GM10248 (cell line): ENCODE measurements around the gene MARCOL.

Experiments used
- CTCF ChIA-PET: fragments of 300-600 bp; sonication (Branson Sonifier 250); formaldehyde crosslinking; extraction: SDS; loops from one replicate; lab custom pipeline; 2021; ENCODE audit warnings: antibody characterized with exemption; lab: Yijun Ruan, JAX
- POLR2A ChIA-PET: fragments of 350-650 bp; sonication (Branson Sonifier 250); formaldehyde crosslinking; extraction: SDS; loops from one replicate; lab custom pipeline; 2020; ENCODE audit warnings: antibody characterized with exemption; lab: Yijun Ruan, JAX
- DNase-seq: peaks from one replicate; pipeline ENCODE4 v3.0.0; 2012; ENCODE audit errors: extremely low spot score
- CTCF ChIP-seq: IDR thresholded peaks from 2 replicates; pipeline ENCODE4 v1.5.1; 2012; ENCODE audit warnings: mild to moderate bottlenecking, low read depth; ENCODE audit errors: extremely low read depth, missing control alignments, control extremely low read depth

MARCOL gene

GRCh38 chr5:148205865-148206264, 32.5 kb upstream of the MARCOL start:
- ChIA-PET POLR2A (no interaction called here), CTCF (no interaction called here)
- TF ChIP-seq CTCF: no peak

GRCh38 chr5:148206620-148207019, 31.7 kb upstream of the MARCOL start:
- CTCF ChIA-PET: no interaction called here
- DNase-seq: no peak
- no peak for TF ChIP-seq CTCF
- POLR2A ChIA-PET: no interaction called here

More at GRCh38 chr5:148205865-148206264, 32.5 kb upstream of the MARCOL start:
- no peak for DNase-seq

- ChIA-PET POLR2A (no interaction called here), CTCF (interaction anchor here (1.4 kb wide), 1 partner anchor 9 kb away, joined by 3 read pairs; no protein-coding TSS in a partner anchor)
- no peak for DNase-seq
- TF ChIP-seq CTCF: no peak
Observed at GRCh38 chr5:148208226-148208625, 30.1 kb upstream of the MARCOL start.

- no peak for TF ChIP-seq CTCF
- ChIA-PET POLR2A (no interaction called here), CTCF (interaction anchor here (1.4 kb wide), 1 partner anchor 8 kb away, joined by 3 read pairs; no protein-coding TSS in a partner anchor)
- no peak for DNase-seq
Observed at GRCh38 chr5:148209151-148209770, 29.1 kb upstream of the MARCOL start.

DNA sequence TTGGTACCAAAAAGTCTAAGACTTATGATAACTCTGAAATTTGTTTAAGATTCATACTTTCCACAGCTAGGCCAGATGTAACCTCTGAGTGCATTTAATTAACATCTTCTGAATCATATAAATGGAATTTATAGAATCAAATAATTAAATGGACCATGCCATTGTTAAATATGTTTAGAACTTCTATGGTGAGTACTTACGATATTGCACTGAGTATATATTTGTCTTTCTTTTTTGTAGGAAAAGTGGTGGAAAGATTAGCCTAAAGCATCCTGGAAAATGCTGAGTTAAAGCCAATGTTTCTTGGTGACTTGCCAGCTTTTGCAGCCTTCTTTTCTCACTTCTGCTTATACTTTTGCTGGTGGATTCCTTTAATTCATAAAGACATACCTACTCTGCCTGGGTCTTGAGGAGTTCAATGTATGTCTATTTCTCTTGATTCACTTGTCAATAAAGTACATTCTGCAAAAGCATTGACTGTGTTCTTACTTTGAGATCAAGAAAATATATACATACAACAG, 23.6 kb upstream of the MARCOL start:
- CTCF ChIA-PET: no interaction called here
- POLR2A ChIA-PET: no interaction called here

GRCh38 chr5:148221508-148221907, 16.8 kb upstream of the MARCOL start:
- POLR2A ChIA-PET: no interaction called here
- CTCF ChIA-PET: interaction anchor here (1.0 to 1.4 kb wide), 2 partner anchors 10 to 23 kb away, joined by 3 to 4 read pairs; no protein-coding TSS in a partner anchor
- no peak for TF ChIP-seq CTCF
- DNase-seq: no peak

More for the DNA sequence above, 23.6 kb upstream of the MARCOL start:
- DNase-seq: no peak
- TF ChIP-seq CTCF: no peak
